Measurements from ENCODE around the gene RPS6KA3. TPM values are rescaled to one million over a fixed set of nuclear protein-coding genes. Genes with fewer than 3 reads are reported as not detected.

Gene RPS6KA3
- total RNA-seq, 1 experiment from 2014 or later, result 63.4 TPM

DNA sequence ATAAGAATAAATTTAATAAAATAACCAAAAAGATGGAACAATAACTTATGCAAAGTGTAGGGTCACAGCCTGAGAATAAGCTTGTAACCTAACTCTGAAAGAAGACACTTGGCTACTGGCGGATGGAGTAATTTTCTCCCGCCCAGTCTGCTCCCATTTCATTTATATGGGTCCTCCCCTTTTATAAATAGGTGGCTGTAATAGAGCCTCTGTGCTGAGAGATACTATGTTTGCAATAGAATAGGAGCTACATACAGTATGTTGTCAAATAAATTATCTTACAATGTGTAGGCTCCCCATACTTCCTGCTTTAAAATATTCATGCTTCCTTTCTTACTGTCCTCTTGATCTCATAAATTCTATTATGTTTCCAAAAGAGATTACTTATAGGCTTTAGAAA, 28.2 kb upstream of the RPS6KA3 start:
- Mint-ChIP-seq H3K9me3 (ENCODE audit: low read depth, unreplicated experiment) (no peaks in the 10 kb centered on the region), H3K4me3 (ENCODE audit: low read depth, unreplicated experiment) (no peak overlapping the region), H3K4me1 (ENCODE audit: low read depth, unreplicated experiment) (no peaks in the 10 kb centered on the region), H3K36me3 (ENCODE audit: insufficient read depth, unreplicated experiment) (no peaks in the 10 kb centered on the region), H3K27ac (ENCODE audit: unreplicated experiment) (no peak overlapping the region), H3K27me3 (ENCODE audit: unreplicated experiment) (peaks cover 20% of the 10 kb centered on the region)
- no TSS peak for BruUV-seq (replicated peaks)
- intact Hi-C loops (cut with micrococcal nuclease; ENCODE audit: unreplicated experiment), result no loop called here
- CTCF ChIA-PET, result interaction anchor here (0.5 kb wide), 1 partner anchor 39 kb away, joined by 5 read pairs; no protein-coding TSS in a partner anchor
- DNase-seq, result no peak
- TF ChIP-seq, protein P1, sequence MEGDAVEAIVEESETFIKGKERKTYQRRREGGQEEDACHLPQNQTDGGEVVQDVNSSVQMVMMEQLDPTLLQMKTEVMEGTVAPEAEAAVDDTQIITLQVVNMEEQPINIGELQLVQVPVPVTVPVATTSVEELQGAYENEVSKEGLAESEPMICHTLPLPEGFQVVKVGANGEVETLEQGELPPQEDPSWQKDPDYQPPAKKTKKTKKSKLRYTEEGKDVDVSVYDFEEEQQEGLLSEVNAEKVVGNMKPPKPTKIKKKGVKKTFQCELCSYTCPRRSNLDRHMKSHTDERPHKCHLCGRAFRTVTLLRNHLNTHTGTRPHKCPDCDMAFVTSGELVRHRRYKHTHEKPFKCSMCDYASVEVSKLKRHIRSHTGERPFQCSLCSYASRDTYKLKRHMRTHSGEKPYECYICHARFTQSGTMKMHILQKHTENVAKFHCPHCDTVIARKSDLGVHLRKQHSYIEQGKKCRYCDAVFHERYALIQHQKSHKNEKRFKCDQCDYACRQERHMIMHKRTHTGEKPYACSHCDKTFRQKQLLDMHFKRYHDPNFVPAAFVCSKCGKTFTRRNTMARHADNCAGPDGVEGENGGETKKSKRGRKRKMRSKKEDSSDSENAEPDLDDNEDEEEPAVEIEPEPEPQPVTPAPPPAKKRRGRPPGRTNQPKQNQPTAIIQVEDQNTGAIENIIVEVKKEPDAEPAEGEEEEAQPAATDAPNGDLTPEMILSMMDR (IDR thresholded peaks at IDR 0.05; ENCODE audit: unreplicated experiment), result no peak

DNA sequence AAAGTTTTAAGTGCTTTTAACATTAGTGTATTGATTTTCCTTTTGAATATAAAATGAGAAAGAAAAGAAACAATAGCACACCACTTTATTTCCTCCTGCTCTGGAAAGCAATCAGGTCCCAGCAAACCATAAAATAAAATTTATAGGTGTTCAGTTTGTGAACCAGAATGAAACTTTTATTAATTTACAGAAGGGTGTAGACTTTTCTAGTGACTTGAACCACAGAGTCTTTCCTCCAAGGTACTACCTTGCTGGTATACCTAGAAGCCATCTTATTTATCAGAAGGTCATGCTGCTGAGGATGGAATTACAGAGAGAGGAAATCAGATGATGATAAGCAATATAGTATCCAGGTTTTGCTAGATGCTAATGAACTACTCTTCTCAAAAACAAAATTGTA, 27.6 kb upstream of the RPS6KA3 start:
- Mint-ChIP-seq H3K27ac (ENCODE audit: unreplicated experiment) (no peak overlapping the region), H3K36me3 (ENCODE audit: insufficient read depth, unreplicated experiment) (no peaks in the 10 kb centered on the region), H3K27me3 (ENCODE audit: unreplicated experiment) (peaks cover 20% of the 10 kb centered on the region), H3K9me3 (ENCODE audit: low read depth, unreplicated experiment) (no peaks in the 10 kb centered on the region), H3K4me1 (ENCODE audit: low read depth, unreplicated experiment) (no peaks in the 10 kb centered on the region), H3K4me3 (ENCODE audit: low read depth, unreplicated experiment) (no peak overlapping the region)
- no peak for DNase-seq
- intact Hi-C loops (cut with micrococcal nuclease; ENCODE audit: unreplicated experiment), result no loop called here
- TF ChIP-seq, protein P1 (IDR thresholded peaks at IDR 0.05; ENCODE audit: unreplicated experiment), result no peak
- no TSS peak for BruUV-seq (replicated peaks)
- CTCF ChIA-PET, result no interaction called here

DNA sequence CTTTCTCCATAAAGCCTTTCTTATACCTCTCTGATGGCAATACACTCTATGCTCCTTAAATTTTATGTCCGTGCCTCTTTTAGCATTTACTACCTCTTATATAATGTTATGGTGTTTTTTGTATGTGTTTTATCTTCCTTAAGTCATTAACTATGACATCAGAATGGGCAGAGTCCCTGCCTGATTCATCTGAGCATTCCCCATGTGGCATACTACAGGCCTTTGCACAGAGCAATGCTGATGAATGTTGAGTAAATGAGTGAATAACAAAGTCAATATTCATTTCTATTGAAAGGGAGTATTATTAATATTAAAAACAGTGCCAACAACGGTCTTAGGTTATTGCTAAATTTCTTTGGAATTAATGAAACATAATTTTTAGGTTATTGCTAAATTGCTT, 18.8 kb upstream of the RPS6KA3 start:
- no peak overlapping the region for H3K27ac Mint-ChIP-seq (ENCODE audit: unreplicated experiment)
- TF ChIP-seq, protein P1 (IDR thresholded peaks at IDR 0.05; ENCODE audit: unreplicated experiment), result no peak
- CTCF ChIA-PET, result no interaction called here
- no peak overlapping the region for H3K4me3 Mint-ChIP-seq (ENCODE audit: low read depth, unreplicated experiment)
- intact Hi-C loops (cut with micrococcal nuclease; ENCODE audit: unreplicated experiment), result no loop called here
- H3K36me3 Mint-ChIP-seq (ENCODE audit: insufficient read depth, unreplicated experiment), result no peaks in the 10 kb centered on the region
- no TSS peak for BruUV-seq (replicated peaks)
- no peak for DNase-seq
- H3K4me1 Mint-ChIP-seq (ENCODE audit: low read depth, unreplicated experiment), result no peaks in the 10 kb centered on the region
- no peaks in the 10 kb centered on the region for H3K27me3 Mint-ChIP-seq (ENCODE audit: unreplicated experiment)
- peaks cover 4% of the 10 kb centered on the region for H3K9me3 Mint-ChIP-seq (ENCODE audit: low read depth, unreplicated experiment)

DNA sequence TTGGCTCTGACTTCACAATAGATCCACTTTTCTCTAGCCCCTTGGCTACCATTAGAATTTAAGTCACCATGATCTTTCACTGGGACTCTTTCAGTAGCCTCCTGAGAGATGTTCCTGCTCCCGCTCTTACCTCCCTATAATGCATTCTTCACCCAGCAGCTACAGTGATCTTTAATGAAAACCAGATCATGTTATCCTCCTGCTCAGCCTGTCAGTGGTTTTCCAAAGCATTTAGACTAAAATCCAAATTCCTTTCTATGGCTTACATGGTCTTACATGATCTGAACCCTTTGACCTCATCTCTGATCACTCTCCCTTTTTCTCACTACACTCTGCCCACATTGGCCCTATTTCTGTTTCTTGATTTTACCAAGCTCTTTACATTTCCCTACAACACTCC, 18.3 kb upstream of the RPS6KA3 start:
- H3K4me1 Mint-ChIP-seq (ENCODE audit: low read depth, unreplicated experiment), result no peaks in the 10 kb centered on the region

More for the DNA sequence above, 18.3 kb upstream of the RPS6KA3 start:
- no peak for DNase-seq
- Mint-ChIP-seq H3K27ac (ENCODE audit: unreplicated experiment) (no peak overlapping the region), H3K27me3 (ENCODE audit: unreplicated experiment) (no peaks in the 10 kb centered on the region), H3K36me3 (ENCODE audit: insufficient read depth, unreplicated experiment) (no peaks in the 10 kb centered on the region), H3K4me3 (ENCODE audit: low read depth, unreplicated experiment) (no peak overlapping the region), H3K9me3 (ENCODE audit: low read depth, unreplicated experiment) (peaks cover 4% of the 10 kb centered on the region)
- intact Hi-C loops (cut with micrococcal nuclease; ENCODE audit: unreplicated experiment), result no loop called here
- no TSS peak for BruUV-seq (replicated peaks)
- TF ChIP-seq, protein P1 (IDR thresholded peaks at IDR 0.05; ENCODE audit: unreplicated experiment), result no peak
- CTCF ChIA-PET, result no interaction called here

Measured in Calu3 (cell line).